NB4 (cell line): ENCODE results near the gene SNRPD3.

Source experiments
- MYC ChIP-seq: IDR thresholded peaks from 2 replicates; pipeline ENCODE4 v1.6.1; 2011; ENCODE audit warnings: low read depth, low read length
- POLR2A ChIP-seq: IDR thresholded peaks from 2 replicates; pipeline ENCODE4 v1.6.1; 2011; ENCODE audit warnings: mild to moderate bottlenecking; ENCODE audit not compliant: insufficient read length; ENCODE audit errors: extremely low read depth

DNA sequence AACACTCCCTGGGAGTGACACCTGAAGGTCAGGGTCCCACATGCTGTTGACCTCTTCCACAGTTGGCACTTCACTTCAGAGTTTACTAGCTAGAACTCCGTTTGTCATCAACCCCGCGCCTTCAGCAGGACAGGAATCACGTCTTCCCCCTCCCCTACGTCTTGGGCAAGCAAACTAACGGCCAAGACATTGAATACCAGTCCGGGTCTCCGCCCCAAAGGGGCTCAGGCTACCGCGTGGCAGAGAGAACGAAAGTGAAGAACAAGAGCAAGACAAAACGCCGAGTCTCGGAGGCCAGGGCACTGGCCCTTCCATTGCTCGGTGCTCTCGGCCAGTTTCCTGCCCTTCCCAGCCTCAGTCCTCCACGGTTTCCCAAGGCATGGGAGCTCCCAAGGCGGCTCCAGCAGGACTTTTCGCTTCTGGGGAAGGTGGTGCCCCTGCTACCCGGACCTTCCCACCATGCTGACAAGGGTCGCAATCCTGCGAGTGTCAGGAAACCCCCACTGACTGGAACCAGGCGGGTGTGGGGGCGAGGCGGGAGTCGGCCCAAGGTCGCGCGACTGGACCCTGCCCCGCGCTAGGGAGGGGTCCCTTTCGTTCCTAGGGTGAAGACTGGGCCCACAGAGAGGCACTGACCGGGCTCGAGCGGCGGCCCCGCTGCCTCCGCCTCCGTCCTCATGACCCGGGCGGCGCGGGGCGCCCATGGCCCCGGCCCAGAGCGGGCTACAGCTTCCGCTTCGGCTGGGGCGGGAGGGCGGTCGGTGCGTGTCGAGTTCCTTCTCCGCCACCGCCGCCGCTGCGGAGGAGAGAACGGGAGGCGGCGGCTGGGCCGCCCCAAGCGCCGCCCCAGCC is 1.3 kb upstream of the SNRPD3 start, which contains the start of gene GUCD1:
- TF ChIP-seq POLR2A (peak; percentile 47), MYC (no peak)
